Measurements from ENCODE around the gene LMOD2. TPM values are rescaled to one million over a fixed set of nuclear protein-coding genes. Genes with fewer than 3 reads are reported as not detected.

The LMOD2 gene
- total and polyA plus RNA-seq, 12 donors = 0.16 to 0.24 (median 0.18) TPM; not detected in 9

DNA sequence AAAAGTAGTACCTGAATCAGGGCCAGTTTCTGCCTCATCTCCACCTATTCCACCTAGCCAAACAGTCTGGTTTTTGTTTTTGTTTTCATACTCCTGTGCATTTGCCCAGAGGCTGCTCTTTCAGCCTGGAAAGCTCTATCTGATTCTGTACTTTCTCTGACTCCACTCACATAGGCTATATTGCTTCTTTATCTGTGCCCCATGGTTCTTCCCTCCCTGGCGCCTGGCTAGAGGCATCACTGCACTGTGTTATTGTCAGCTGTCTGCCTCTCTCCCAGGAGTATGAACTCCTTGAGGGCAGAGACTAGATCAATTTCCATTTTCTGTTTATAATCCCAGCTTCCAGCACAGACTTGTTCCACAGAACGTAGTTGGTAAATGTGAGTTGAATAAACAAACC is 5.1 kb upstream of the LMOD2 start:
- peaks cover 5 to 7% of the 10 kb centered on the region in 2 donors for H3K4me1 ChIP-seq (replicated peaks in 1 of 2)
- no peaks in the 10 kb centered on the region for H3K9me3 ChIP-seq (replicated peaks in 1 of 3)
- intact Hi-C loops (cut with DNase I) = no loop called here
- no peaks in the 10 kb centered on the region for H3K27me3 ChIP-seq
- no peaks in the 10 kb centered on the region for H3K36me3 ChIP-seq (replicated peaks in 1 of 2)
- TF ChIP-seq, protein P1, sequence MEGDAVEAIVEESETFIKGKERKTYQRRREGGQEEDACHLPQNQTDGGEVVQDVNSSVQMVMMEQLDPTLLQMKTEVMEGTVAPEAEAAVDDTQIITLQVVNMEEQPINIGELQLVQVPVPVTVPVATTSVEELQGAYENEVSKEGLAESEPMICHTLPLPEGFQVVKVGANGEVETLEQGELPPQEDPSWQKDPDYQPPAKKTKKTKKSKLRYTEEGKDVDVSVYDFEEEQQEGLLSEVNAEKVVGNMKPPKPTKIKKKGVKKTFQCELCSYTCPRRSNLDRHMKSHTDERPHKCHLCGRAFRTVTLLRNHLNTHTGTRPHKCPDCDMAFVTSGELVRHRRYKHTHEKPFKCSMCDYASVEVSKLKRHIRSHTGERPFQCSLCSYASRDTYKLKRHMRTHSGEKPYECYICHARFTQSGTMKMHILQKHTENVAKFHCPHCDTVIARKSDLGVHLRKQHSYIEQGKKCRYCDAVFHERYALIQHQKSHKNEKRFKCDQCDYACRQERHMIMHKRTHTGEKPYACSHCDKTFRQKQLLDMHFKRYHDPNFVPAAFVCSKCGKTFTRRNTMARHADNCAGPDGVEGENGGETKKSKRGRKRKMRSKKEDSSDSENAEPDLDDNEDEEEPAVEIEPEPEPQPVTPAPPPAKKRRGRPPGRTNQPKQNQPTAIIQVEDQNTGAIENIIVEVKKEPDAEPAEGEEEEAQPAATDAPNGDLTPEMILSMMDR (IDR thresholded peaks at IDR 0.05) = no peak
- no peak for TF ChIP-seq POLR2A (IDR thresholded peaks at IDR 0.05)
- H3K27ac ChIP-seq = no peak overlapping the region
- no peak for DNase-seq
- 78 to 88% (median 84%) methylated on average over 2 of the region's 2 CpGs for WGBS, 4 donors
- no peak overlapping the region for H3K4me3 ChIP-seq

DNA sequence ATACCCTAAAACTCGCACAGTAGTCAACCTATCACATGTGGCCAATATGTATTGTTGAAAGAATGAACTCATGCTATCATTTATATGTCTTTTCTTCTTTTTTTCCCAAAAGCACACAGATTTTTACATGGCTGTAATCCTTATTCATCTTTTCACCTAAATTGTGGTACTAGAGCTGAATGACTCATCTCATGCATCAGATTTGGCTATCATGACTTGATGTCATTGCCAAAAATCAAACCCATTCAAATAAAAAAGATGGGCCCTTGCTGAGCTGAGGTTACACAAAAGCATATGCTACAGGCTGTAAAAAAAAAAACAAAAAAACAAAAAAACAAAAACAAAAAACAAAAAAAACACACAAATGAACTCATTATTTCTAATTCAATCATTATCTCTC is 3.3 kb upstream of the LMOD2 start:
- Histone ChIP-seq H3K27me3 (no peaks in the 10 kb centered on the region), H3K36me3 (replicated peaks in 1 of 2) (no peaks in the 10 kb centered on the region), H3K9me3 (replicated peaks in 1 of 3) (no peaks in the 10 kb centered on the region), H3K27ac (no peak overlapping the region), H3K4me3 (no peak overlapping the region), H3K4me1 (replicated peaks in 1 of 2) (no peaks in the 10 kb centered on the region)
- intact Hi-C loops (cut with DNase I) = no loop called here
- no peak for TF ChIP-seq POLR2A (IDR thresholded peaks at IDR 0.05)
- TF ChIP-seq, protein P1 (IDR thresholded peaks at IDR 0.05) = no peak
- WGBS, 4 donors = 94 to 100% (median 96%) methylated on average over 1 of the region's 1 CpG
- DNase-seq = no peak

DNA sequence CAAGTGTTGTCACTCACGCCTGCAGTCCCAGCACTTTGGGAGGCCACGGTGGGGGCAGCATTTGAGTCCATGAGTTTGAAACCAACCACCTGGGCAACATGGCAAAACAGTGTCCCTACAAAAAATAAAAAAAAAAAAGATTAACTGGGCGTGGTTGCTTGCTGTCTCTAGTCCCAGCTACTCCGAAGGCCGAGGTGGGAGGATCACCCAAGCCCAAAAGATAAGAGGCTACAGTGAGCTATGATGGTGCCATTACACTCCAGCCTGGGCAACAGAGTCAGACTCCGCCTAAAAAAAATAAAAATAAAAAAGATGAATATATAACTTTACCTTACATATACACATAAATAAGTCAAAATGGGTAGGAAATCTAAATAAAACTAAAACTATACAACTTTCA is 2.5 kb upstream of the LMOD2 start:
- Histone ChIP-seq H3K4me3 (no peak overlapping the region), H3K36me3 (replicated peaks in 1 of 2) (no peaks in the 10 kb centered on the region), H3K27me3 (no peaks in the 10 kb centered on the region), H3K27ac (no peak overlapping the region), H3K9me3 (replicated peaks in 1 of 3) (no peaks in the 10 kb centered on the region), H3K4me1 (replicated peaks in 1 of 2) (no peaks in the 10 kb centered on the region)
- 88 to 92% (median 89%) methylated on average over 6 of the region's 6 CpGs for WGBS, 4 donors
- no peak for DNase-seq
- TF ChIP-seq POLR2A (IDR thresholded peaks at IDR 0.05) = no peak
- TF ChIP-seq, protein P1 (IDR thresholded peaks at IDR 0.05) = no peak
- intact Hi-C loops (cut with DNase I) = no loop called here

DNA sequence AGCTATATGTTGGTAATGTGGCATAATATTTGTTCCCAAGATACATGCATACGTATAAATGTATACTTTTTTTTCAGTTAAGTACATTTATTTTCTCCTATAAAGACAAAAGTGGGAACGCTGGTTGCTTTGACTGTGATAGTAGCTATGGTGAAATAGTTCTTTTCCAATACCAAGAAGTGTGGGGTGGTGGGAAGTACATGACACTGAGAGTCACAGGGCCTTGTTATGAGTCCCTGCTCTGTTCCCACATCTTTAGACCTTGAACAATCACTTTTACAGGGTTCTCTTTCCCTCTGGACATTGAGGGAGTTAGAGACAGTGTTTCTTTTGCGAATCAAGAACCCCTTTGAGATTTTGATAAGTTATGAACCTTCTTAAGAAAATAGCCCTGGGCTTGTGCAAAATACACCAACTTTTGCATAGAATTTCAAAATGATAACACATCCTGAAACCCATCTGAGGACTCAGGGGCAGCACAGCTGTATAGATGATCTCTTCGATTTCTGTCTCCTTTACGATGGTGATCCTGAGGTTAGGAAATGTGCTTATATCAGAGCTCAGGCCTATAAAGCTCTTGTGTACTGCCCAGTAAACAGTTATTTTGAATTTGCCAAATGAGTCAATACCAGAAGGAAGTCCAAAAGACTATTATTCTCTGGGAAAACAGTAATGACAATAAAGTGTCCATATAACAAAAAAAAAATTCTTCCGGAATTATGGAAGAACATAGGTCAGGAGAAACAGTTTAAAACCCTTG is 1.1 kb downstream of the LMOD2 start:
- 89 to 95% (median 92%) methylated on average over 6 of the region's 6 CpGs for WGBS, 4 donors
- no peak for DNase-seq
- Histone ChIP-seq H3K27ac (no peak overlapping the region), H3K36me3 (replicated peaks in 1 of 2) (no peaks in the 10 kb centered on the region), H3K4me1 (replicated peaks in 1 of 2) (no peaks in the 10 kb centered on the region), H3K4me3 (no peak overlapping the region), H3K27me3 (no peaks in the 10 kb centered on the region), H3K9me3 (replicated peaks in 1 of 3) (no peaks in the 10 kb centered on the region)
- TF ChIP-seq, protein P1 (IDR thresholded peaks at IDR 0.05) = no peak
- no peak for TF ChIP-seq POLR2A (IDR thresholded peaks at IDR 0.05)
- intact Hi-C loops (cut with DNase I) = no loop called here

Measured in adrenal gland (tissue), 12 donors.